NB4 (cell line): ENCODE data around the gene CDH2.

Experiments
- DNase-seq: peaks from one replicate; pipeline ENCODE4 v3.0.0; 2010; ENCODE audit warnings: low read depth
- H3K4me3 ChIP-seq: one replicate; pipeline ENCODE4 v1.5.1; 2011; ENCODE audit warnings: mild to moderate bottlenecking, low read depth, low read length, moderate library complexity
- CTCF ChIP-seq: IDR thresholded peaks from one replicate; pipeline ENCODE4 v1.5.1; 2012; ENCODE audit warnings: low read depth, low read length
- MAX ChIP-seq: IDR thresholded peaks from 2 replicates; pipeline ENCODE4 v1.6.1; 2011; ENCODE audit warnings: low read depth, low read length
- MYC ChIP-seq: IDR thresholded peaks from 2 replicates; pipeline ENCODE4 v1.6.1; 2011; ENCODE audit warnings: low read depth, low read length
- POLR2A ChIP-seq: IDR thresholded peaks from 2 replicates; pipeline ENCODE4 v1.6.1; 2011; ENCODE audit warnings: mild to moderate bottlenecking; ENCODE audit not compliant: insufficient read length; ENCODE audit errors: extremely low read depth

CDH2 gene

DNA sequence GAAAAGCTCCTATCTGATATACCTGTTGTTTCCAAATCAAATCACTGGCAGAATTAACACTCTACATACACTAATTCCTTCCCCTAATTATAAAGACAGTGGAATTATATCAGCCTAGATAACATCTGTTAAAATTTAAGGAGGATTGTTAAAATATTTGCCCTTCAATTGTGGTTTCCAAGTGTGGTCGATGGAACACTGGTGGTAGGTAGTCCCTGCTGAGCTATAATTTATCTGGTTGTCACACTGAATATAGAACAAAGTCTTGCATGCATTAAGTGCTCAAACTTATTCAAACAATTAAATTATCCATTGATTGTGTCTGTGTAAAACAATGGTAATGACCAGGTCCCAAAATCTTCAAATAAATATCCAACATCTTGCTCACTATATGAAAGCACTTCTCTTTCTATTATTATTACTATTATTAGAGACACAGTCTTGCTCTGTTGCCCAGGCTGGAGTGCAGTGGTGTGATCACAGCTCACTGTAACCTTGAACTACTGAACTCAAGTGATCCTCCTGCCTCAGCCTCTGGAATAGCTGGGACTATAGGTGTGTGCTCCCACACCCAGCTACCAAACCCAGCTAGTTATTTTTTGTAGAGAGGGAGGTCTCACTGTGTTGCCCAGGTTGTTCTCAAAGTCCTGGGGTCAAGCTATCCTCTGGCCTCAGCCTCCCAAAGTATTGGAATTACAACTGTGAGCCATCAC lies 12.0 kb downstream of the CDH2 start:
- H3K4me3 ChIP-seq = no peak overlapping the region
- DNase-seq = no peak
- TF ChIP-seq MAX = no peak
- no peak for TF ChIP-seq MYC
- no peak for TF ChIP-seq CTCF
- no peak for TF ChIP-seq POLR2A

- no peak for TF ChIP-seq MAX
- no peak for TF ChIP-seq MYC
- no peak for TF ChIP-seq CTCF
- no peak for TF ChIP-seq POLR2A
- no peak overlapping the region for H3K4me3 ChIP-seq
- no peak for DNase-seq
These were observed 13.6 kb downstream of the CDH2 start for GRCh38 chr18:28163201-28163775.

GRCh38 chr18:28161608-28162599 lies 15.0 kb downstream of the CDH2 start:
- DNase-seq = no peak
- no peak overlapping the region for H3K4me3 ChIP-seq
- TF ChIP-seq CTCF (no peak), MYC (no peak), MAX (no peak), POLR2A (no peak)

DNA sequence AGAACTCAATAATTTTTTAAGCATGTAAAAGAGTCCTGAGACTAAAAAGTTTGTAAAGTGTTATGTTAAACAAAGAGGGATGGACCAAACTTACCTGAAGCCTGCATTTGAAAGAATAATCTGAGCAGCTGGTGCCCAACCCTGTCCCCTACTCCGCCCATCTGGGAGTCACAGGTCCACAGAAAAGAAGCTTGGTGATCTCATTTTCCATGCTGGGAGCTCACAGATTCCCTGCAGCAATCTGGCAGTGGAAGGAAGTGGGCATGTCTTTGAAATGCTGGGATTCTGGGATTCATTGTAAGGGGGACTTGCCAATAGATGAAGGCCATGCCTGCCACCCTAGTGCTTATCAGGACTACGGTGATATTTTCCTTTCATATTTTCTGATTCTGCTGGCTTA lies 17.9 kb downstream of the CDH2 start:
- H3K4me3 ChIP-seq = no peak overlapping the region
- DNase-seq = no peak

More for the DNA sequence above, 17.9 kb downstream of the CDH2 start:
- TF ChIP-seq MAX = no peak
- TF ChIP-seq MYC = no peak
- TF ChIP-seq POLR2A = no peak
- no peak for TF ChIP-seq CTCF
